Kidney epithelial cell (primary cell): ENCODE data around the gene NDUFB8. TPM values are rescaled to one million over a fixed set of nuclear protein-coding genes. Genes with fewer than 3 reads are reported as not detected.

Experiments
- DNase-seq: peaks from one replicate; pipeline ENCODE4 v3.0.0-alpha.2; 2010; ENCODE audit warnings: low read depth
- H3K27me3 ChIP-seq: 2 replicates; pipeline ENCODE4 v1.6.0; 2011; ENCODE audit warnings: low read length; ENCODE audit not compliant: control insufficient read depth, insufficient read depth
- H3K36me3 ChIP-seq: 2 replicates; pipeline ENCODE4 v1.5.1; 2011; ENCODE audit warnings: low read length; ENCODE audit not compliant: control insufficient read depth, insufficient read depth
- H3K4me3 ChIP-seq: 2 replicates; pipeline ENCODE4 v1.5.1; 2011; ENCODE audit warnings: low read depth, mild to moderate bottlenecking, control low read depth, low read length
- CTCF ChIP-seq: IDR thresholded peaks from 2 replicates; pipeline ENCODE4 v1.5.1; 2011; ENCODE audit warnings: mild to moderate bottlenecking, moderate library complexity, low read length, control low read depth, inconsistent platforms; ENCODE audit not compliant: insufficient read depth, poor library complexity, severe bottlenecking
- total RNA-seq: library from RNA; depleted of rRNA; stranded (reverse); fragments of >200 nt; gene quantifications from 2 replicates; pipeline ENCODE4 v1.2.3, GENCODE V29; 2015

The NDUFB8 gene
- total RNA-seq, 1 donor from 2014 or later: 183 TPM

DNA sequence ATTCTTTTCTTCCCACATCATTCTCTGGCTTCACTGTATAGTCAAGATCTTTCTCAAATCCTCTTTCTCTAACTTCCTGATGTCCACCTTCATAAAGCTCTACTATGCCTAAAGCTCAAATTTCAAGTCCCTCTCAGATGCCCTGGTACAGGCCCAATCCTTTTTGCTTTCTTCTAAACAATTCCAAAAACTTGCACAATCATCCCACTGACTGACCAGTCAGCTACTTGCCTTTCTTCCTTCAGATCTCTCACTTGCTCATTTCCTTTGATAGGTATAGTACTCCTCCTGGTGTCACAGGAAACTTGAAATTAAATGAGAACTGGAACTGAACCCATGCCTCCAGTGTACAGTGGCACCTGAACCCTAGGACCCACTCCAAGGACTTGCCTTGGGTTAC, 28.2 kb downstream of the NDUFB8 start:
- Histone ChIP-seq H3K27me3 (no peaks in the 10 kb centered on the region), H3K4me3 (no peak overlapping the region), H3K36me3 (no peaks in the 10 kb centered on the region)
- DNase-seq: no peak
- no peak for TF ChIP-seq CTCF

- TF ChIP-seq CTCF: no peak
- H3K27me3 ChIP-seq: no peaks in the 10 kb centered on the region
- H3K4me3 ChIP-seq: no peak overlapping the region
- no peaks in the 10 kb centered on the region for H3K36me3 ChIP-seq
- no peak for DNase-seq
Measured at GRCh38 chr10:100498059-100498458, 31.6 kb downstream of the NDUFB8 start.

- no peak overlapping the region for H3K4me3 ChIP-seq
- TF ChIP-seq CTCF: no peak
- H3K36me3 ChIP-seq: no peaks in the 10 kb centered on the region
- no peaks in the 10 kb centered on the region for H3K27me3 ChIP-seq
- no peak for DNase-seq
Measured at GRCh38 chr10:100496567-100496966, 33.1 kb downstream of the NDUFB8 start.

GRCh38 chr10:100490531-100490930, 39.1 kb downstream of the NDUFB8 start:
- Histone ChIP-seq H3K27me3 (no peaks in the 10 kb centered on the region), H3K4me3 (no peak overlapping the region), H3K36me3 (no peaks in the 10 kb centered on the region)
- DNase-seq: no peak
- TF ChIP-seq CTCF: no peak

DNA sequence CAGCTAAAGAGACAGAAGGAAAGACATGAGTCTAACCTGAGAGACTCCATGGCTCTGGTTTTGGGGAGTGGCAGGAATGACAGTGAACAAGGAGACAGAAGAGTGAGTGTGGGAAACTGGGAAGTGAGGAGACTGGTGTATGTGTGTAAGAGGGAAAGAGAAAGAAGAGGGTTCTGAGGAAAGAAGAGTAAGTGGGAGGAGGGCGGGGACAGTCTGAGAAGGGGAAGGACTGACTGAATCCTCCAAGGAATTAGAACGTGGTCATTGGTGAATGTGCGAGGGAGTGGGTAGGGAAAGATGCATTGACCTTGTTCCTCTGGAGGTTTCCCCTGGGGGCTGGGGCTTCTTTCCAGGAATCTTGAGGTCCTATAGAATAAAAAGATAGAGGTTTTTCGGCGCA, 40.3 kb downstream of the NDUFB8 start:
- Histone ChIP-seq H3K36me3 (no peaks in the 10 kb centered on the region), H3K27me3 (peaks cover under 1% of the 10 kb centered on the region), H3K4me3 (no peak overlapping the region)
- TF ChIP-seq CTCF: no peak
- no peak for DNase-seq

DNA sequence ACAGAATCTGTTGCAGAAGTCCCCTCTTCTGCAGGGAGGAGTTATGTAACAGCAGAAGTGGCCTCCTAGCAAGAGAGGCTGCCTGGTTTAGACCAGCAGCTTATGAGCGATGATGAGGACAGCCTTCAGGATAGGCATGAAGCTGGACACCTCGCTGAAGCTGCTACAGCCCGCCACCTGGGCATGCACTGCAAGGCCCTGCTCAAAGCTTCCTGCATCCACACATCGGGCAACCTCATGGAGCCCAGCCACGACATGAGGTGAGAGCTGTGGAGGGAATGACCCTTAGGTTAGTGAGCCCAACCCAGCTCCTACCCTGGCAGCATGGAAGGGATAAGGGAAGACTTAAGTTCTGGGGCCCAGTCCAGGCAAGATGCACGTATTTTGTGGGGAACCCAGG, 42.1 kb downstream of the NDUFB8 start:
- H3K36me3 ChIP-seq: no peaks in the 10 kb centered on the region
- no peak for TF ChIP-seq CTCF
- no peak for DNase-seq
- peaks cover 19% of the 10 kb centered on the region for H3K27me3 ChIP-seq
- no peak overlapping the region for H3K4me3 ChIP-seq
